Placental pericyte (primary cell): ENCODE measurements around the gene KRTAP12-4. TPM values are rescaled to one million over a fixed set of nuclear protein-coding genes. Genes with fewer than 3 reads are reported as not detected.

ENCODE experiments used
- small RNA-seq: library from RNA; depleted of rRNA; stranded (forward); fragments of <200 nt; gene quantifications from one replicate; pipeline ENCODE3, GENCODE V24; 2012; ENCODE audit warnings: low replicate concordance
- total RNA-seq: library from RNA; depleted of rRNA; stranded (reverse); fragments of >200 nt; gene quantifications from 2 replicates; pipeline ENCODE4 v1.2.3, GENCODE V29; 2012

KRTAP12-4 gene
- total RNA-seq: not detected in 2 replicates

GRCh38 chr21:44654576-44655175, at the start of gene KRTAP12-4:
TSS of gene KRTAP12-4 (minus strand) at chr21:44654659. CDS start at chr21:44654614, 45 bp downstream.

GRCh38 chr21:44697172-44697810, 42.8 kb upstream of the KRTAP12-4 start, which contains the start of gene KRTAP10-12:
TSS of gene KRTAP10-12 (plus strand) at chr21:44697172. CDS start at chr21:44697202, 30 bp downstream.

GRCh38 chr21:44681861-44682579, 27.6 kb upstream of the KRTAP12-4 start, which contains the start of gene KRTAP12-1:
TSS of gene KRTAP12-1 (minus strand) at chr21:44682163. CDS start at chr21:44682123, 40 bp downstream.

GRCh38 chr21:44666401-44667320, 12.2 kb upstream of the KRTAP12-4 start, which contains the start of gene KRTAP12-2:
TSS of gene KRTAP12-2 (minus strand) at chr21:44666927. CDS start at chr21:44666886, 41 bp downstream.

GRCh38 chr21:44657635-44658540, 3.4 kb upstream of the KRTAP12-4 start, which contains the start of gene KRTAP12-3:
TSS of gene KRTAP12-3 (plus strand) at chr21:44657932. CDS start at chr21:44657980, 48 bp downstream.

GRCh38 chr21:44646366-44647221, 7.9 kb downstream of the KRTAP12-4 start, which contains the start of gene KRTAP10-11:
TSS of gene KRTAP10-11 (plus strand) at chr21:44646414. CDS start at chr21:44646459, 45 bp downstream.

GRCh38 chr21:44637018-44637850, 17.2 kb downstream of the KRTAP12-4 start, which contains the start of gene KRTAP10-10:
TSS of gene KRTAP10-10 (plus strand) at chr21:44637356. CDS start at chr21:44637418, 62 bp downstream.

GRCh38 chr21:44626673-44627143, 27.8 kb downstream of the KRTAP12-4 start, which contains the start of gene KRTAP10-9:
TSS of gene KRTAP10-9 (plus strand) at chr21:44627093. CDS start at chr21:44627172, 79 bp downstream.

GRCh38 chr21:44612029-44612486, 42.4 kb downstream of the KRTAP12-4 start, which contains the start of gene KRTAP10-8:
TSS of gene KRTAP10-8 (plus strand) at chr21:44612079. CDS start at chr21:44612101, 22 bp downstream.

Small RNA genes lying within 50 kb of the gene (small RNA-seq; reads per million reads assigned to genes)
- gene KRTAP12-6P: not detected

Other genes starting within 250 kb of the KRTAP12-4 start
- 0.29 and 0.66 TPM in 2 replicates for gene LRRC3, start 199.1 kb downstream of the KRTAP12-4 start, total RNA-seq
- not detected in 2 replicates for gene KRTAP10-1, start 114.5 kb downstream of the KRTAP12-4 start, total RNA-seq
- gene KRTAP10-2, start 103.2 kb downstream of the KRTAP12-4 start, total RNA-seq: not detected in 2 replicates
- gene KRTAP10-3, start 95.9 kb downstream of the KRTAP12-4 start, total RNA-seq: not detected in 2 replicates
- not detected in 2 replicates for gene KRTAP10-4, start 80.9 kb downstream of the KRTAP12-4 start, total RNA-seq
- not detected in 2 replicates for gene KRTAP10-5, start 74.1 kb downstream of the KRTAP12-4 start, total RNA-seq
- not detected in 2 replicates for gene KRTAP10-6, start 62.2 kb downstream of the KRTAP12-4 start, total RNA-seq
- not detected in 2 replicates for gene KRTAP10-7, start 54.1 kb downstream of the KRTAP12-4 start, total RNA-seq
- gene KRTAP10-8, start 42.6 kb downstream of the KRTAP12-4 start, total RNA-seq: not detected in 2 replicates
- gene KRTAP10-9, start 27.6 kb downstream of the KRTAP12-4 start, total RNA-seq: not detected in 2 replicates
- not detected in 2 replicates for gene KRTAP10-10, start 17.3 kb downstream of the KRTAP12-4 start, total RNA-seq
- gene KRTAP10-11, start 8.2 kb downstream of the KRTAP12-4 start, total RNA-seq: not detected in 2 replicates
- not detected in 2 replicates for gene KRTAP12-3, start 3.3 kb upstream of the KRTAP12-4 start, total RNA-seq
- not detected in 2 replicates for gene KRTAP12-2, start 12.3 kb upstream of the KRTAP12-4 start, total RNA-seq
- not detected in 2 replicates for gene KRTAP12-1, start 27.5 kb upstream of the KRTAP12-4 start, total RNA-seq
- not detected in 2 replicates for gene KRTAP10-12, start 42.5 kb upstream of the KRTAP12-4 start, total RNA-seq
- gene TSPEAR, start 56.9 kb upstream of the KRTAP12-4 start, total RNA-seq: not detected in 2 replicates
- 83.2 and 95.3 TPM in 2 replicates for gene UBE2G2, start 147.2 kb upstream of the KRTAP12-4 start, total RNA-seq
- gene SUMO3, start 163.4 kb upstream of the KRTAP12-4 start, total RNA-seq: 65.9 and 105 TPM in 2 replicates
- 321 and 328 TPM in 2 replicates for gene PTTG1IP, start 219.0 kb upstream of the KRTAP12-4 start, total RNA-seq